SKM-1 (cell line): Measurements from ENCODE around the gene LHFPL6.

ENCODE experiments used
- DNase-seq: peaks from one replicate; lab custom pipeline; 2025; ENCODE audit not compliant: unreplicated experiment; lab: John Stamatoyannopoulos, UW

The LHFPL6 gene

GRCh38 chr13:39557285-39557955 lies 45.6 kb downstream of the LHFPL6 start:
- DNase-seq: no peak

- DNase-seq: no peak
Measured at GRCh38 chr13:39556866-39557265, 46.1 kb downstream of the LHFPL6 start.

DNA sequence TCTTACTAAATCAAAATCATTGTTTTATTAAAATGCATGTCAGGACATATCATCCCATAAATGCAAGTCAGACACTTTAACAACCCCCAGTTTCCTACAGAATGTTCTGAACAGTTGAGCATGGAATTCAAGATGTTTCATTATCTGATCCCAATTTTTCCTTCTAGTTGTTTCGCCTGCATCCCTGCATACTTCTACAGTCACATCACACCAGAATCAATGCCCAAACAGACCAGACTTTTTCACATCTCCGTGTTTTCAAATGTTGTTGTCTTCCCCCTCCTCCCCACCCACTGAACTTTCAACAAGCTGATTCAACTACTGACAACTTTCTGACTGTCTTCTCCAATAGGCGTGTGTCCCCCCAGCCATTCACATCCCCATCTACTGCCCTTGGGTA lies 48.6 kb downstream of the LHFPL6 start:
- DNase-seq: no peak

- no peak for DNase-seq
Measured at GRCh38 chr13:39552246-39552645, 50.7 kb downstream of the LHFPL6 start.

DNA sequence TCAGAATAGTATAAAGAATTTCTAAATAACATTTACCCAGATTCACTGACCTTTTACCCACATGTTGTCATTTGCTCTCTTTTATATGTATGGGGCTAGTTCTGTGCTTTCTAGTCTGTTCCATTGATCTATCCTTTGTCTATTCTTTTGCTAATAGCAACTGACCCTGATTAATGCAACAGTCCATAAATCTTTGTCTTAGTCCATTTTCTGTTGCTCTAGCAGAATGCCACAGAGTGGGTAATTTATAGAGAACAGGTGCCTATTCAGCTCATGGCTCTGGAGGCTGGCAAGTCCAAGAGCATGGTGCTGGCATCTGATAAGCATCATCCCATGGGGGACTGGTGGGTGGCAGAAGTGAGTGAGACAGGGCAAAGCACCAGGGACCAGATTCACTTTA lies 52.1 kb downstream of the LHFPL6 start:
- no peak for DNase-seq

GRCh38 chr13:39547108-39547507 lies 55.9 kb downstream of the LHFPL6 start:
- no peak for DNase-seq

GRCh38 chr13:39542361-39542760 lies 60.6 kb downstream of the LHFPL6 start:
- DNase-seq: no peak

DNA sequence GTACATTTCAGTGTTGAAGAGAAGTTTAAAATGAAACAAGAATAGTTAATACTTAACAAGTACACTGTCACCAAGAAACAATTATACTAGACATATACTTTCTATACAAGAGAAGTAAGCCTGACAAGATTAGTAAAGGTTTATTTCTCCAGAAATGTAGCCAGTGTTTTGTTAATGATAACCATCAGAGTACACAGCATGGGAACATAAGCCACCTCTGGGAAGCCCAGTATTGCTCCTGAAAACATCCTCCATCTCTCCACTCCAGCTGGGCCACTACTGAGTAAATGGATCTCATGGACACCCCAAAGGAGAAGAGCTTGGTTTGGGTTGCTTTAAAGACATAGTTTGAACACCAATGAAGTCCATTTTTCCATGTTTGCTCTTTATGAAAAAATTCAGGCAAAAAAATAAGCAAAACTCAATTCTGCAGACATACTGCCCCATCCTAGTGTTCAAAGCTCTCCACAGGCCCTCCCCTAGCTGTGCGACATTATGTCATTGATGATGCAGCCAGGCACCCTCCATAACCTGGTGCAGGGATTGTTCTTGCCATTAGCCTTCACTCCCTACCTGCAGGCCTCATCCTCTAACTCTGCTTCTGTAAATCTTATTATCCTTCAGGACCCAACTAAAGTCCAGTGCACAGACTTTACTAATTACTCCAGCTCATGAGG lies 61.9 kb downstream of the LHFPL6 start:
- DNase-seq: no peak

DNA sequence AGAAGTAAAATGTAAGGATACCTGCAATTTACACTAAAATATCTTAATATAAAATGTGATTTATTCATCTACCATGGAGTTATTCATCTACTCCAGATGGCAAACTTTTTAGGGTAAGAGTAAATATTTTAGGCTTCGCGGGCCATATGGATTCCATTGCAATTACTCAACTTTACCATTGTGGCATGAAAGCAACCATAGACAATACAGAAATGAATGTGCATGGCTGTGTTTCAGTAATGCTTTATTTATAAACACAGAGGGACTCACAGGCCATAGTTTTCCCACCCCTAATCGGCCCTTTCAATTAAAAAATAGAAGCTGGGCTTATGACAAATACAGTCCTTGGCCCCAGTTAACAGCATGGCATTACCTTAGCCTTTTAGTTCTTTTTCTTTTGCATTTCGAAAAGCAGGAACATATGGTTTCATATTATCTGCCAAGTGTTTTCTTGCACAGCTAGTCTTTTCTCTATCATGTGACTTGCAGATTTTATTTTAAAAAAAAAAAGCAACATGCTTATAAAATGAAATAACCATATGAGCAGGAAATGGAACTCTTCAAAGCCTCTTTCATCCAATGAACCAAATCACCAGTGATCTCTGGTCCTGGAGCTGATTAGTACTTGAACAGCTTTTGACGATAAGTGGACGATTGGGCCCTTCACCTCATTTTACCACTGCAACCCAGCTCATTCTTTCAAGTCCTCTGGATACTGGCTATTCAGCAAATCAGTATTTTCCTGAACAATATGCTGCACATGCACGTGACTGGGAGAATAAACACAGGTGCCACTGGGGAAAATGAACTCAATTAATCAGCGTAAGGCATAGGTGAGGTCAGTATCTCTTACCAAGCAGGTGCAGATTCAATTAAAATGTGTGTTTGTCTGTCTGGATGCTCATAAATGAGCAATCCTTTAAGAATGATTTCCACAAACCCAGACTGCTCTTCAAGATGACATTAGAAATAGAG lies 63.9 kb downstream of the LHFPL6 start:
- DNase-seq: no peak

DNA sequence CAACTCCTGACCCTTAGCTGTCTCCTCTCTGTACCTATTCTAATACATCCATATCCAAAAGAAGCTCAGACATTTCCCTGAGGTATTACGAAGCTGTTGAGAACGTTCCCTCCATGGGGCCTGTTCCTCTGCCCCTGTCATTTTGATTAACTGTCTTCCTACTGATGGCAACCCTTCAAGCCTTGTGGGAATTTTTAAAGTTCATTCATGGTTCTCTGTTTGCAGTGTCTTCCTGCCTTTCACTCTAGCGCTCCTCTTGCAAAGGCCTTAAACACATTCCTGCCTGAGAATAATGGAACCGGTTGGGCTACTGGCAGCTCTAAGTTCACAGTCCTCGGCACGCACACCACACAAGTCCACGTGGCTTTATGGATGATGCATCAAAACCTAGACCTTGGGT lies 66.1 kb downstream of the LHFPL6 start:
- no peak for DNase-seq

GRCh38 chr13:39536274-39536673 lies 66.7 kb downstream of the LHFPL6 start:
- no peak for DNase-seq

DNA sequence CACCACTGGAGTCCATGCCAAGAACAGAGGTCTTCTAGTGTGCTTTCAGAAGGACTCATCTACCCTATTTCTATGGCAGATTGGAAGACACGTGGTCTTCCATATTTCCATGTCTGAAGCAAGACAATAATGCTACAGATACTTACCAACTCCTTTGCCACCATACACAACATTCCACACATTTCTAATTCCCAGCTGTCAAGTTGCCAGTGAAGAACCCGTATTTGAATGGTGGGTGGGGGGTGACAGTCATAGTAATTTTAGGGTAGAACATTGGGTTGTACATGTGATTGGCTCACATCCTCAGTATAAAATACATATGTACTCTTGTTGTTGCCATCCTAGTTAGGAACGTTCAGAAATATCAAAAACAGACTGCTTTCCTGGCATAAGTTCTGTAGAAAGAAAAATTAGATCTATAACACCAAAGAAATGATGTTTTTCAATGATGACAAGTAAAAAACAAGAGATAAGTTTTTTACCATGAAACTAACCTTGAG lies 69.3 kb downstream of the LHFPL6 start:
- no peak for DNase-seq

- DNase-seq: no peak
Measured at GRCh38 chr13:39531646-39532045, 71.3 kb downstream of the LHFPL6 start.

DNA sequence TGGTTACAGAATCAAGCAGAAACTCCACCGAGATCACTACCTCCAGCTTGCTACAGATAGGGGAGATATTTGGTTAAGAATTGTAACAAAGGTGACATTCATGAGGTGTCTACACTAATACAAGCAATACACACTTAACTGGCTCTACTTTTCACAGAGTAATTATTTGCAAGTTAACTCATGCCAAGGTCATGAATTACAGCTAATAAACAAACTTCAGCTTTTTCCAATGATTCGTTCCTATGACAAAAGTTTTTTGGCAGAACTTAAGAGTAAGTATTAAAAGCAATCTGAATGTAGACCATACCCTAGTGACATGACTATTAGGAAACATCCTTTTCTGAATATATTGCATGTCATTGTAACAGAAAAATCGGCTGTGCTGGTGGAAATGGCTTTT lies 72.1 kb downstream of the LHFPL6 start:
- no peak for DNase-seq

- no peak for DNase-seq
Measured at GRCh38 chr13:39528661-39528980, 74.4 kb downstream of the LHFPL6 start.

- no peak for DNase-seq
Measured at GRCh38 chr13:39527961-39528660, 74.9 kb downstream of the LHFPL6 start.

DNA sequence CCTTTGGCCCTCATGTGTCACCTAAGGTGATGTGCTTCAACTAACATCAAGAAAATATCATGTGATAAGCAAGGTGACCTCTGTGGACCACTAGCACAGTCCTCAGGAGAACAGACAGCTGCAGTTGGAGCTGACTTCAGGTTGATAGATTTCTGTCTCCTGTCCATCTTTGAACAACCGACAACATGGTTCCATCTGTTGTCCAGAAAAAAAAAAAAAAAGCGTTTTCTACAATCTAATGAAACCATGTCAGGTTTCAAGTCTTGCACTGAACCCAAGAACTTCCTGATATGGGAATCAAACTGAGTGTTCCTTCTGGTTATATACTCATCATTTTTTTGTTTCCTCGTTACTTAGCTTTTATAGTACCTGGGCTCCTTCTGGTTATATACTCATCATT lies 75.7 kb downstream of the LHFPL6 start:
- DNase-seq: no peak

- no peak for DNase-seq
Measured at GRCh38 chr13:39526499-39526898, 76.5 kb downstream of the LHFPL6 start.

DNA sequence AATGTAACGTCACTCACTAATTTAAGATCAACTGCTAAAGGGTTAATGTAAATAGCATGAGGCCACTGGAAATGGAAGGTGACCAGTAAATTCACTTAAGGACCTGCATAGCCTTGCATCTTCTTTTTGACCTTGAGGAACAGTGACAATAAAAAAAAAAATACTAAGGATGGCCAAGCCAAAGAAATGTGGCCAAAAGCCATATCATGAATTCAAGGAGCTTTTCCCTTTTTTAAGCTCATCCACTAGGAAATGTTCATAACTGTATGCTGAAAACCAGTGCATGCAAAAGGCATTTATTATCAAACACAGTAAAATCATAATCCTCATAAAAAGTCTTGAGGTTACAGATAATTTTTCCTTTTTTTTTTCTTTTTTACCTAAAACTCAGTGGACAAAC lies 77.5 kb downstream of the LHFPL6 start:
- no peak for DNase-seq

DNA sequence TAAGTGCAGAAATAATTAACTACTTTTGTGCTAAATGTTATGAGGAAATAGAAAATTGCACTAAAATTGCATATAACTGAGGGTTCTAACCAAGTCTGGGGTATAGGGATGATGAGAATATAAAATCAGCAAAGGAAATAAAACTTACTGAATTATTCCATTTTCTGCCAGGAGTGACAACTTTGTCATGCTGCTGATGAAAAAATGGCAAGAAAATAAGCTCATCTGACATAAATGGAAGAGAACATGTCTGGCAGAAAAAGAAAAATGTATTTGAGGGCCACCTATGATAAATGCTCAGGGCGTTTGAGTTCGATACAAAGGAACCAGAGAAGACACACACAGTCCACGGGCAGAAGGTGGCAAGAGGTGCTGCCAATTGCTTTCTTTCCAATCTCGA lies 78.2 kb downstream of the LHFPL6 start:
- DNase-seq: no peak

DNA sequence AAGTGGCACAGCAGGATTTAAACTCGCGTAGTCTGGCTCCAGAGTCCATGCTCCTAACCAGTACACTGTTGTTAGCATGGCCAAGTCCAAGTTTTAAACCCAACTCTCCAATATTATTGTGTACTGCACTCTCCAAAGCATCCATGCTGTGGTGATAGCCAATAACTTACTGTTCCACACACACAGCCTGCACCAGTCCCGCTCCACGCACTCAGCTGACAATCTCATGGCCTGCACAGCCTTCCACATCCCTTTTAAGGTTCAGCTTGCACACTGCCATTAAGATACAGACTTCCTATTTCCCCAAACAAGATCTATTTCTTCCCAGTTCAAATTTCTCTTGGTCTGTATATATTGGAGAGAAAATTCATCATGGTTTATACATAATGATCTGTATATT lies 80.7 kb downstream of the LHFPL6 start:
- no peak for DNase-seq
